ENCODE data around the gene CD44.

- TF ChIP-seq CTCF (IDR thresholded peaks at IDR 0.05) (no peak), POLR2A (IDR thresholded peaks at IDR 0.05) (no peak), POLR2AphosphoS5 (IDR thresholded peaks at IDR 0.05) (no peak)
Measured at GRCh38 chr11:35257281-35257680, 118.3 kb downstream of the CD44 start.
